Effector CD4-positive, alpha-beta T cell (primary cell): ENCODE data around the gene LRP1B.

ENCODE experiments used
- DNase-seq: peaks from one replicate; pipeline ENCODE4 v3.0.0-alpha.2; 2020

The LRP1B gene

GRCh38 chr2:141065042-141065441, 1065.8 kb downstream of the LRP1B start:
- DNase-seq, result no peak

GRCh38 chr2:141063406-141063805, 1067.4 kb downstream of the LRP1B start:
- no peak for DNase-seq

GRCh38 chr2:141062443-141062842, 1068.4 kb downstream of the LRP1B start:
- DNase-seq, result no peak

- DNase-seq, result no peak
Observed at GRCh38 chr2:141062031-141062430, 1068.8 kb downstream of the LRP1B start.

- no peak for DNase-seq
Observed at GRCh38 chr2:141058556-141058955, 1072.3 kb downstream of the LRP1B start.

GRCh38 chr2:141055531-141055930, 1075.3 kb downstream of the LRP1B start:
- no peak for DNase-seq

- DNase-seq, result no peak
Observed at GRCh38 chr2:141048951-141049350, 1081.9 kb downstream of the LRP1B start.

- no peak for DNase-seq
Observed at GRCh38 chr2:141041281-141041680, 1089.5 kb downstream of the LRP1B start.

GRCh38 chr2:141038341-141038740, 1092.5 kb downstream of the LRP1B start:
- DNase-seq, result no peak

- no peak for DNase-seq
Observed at GRCh38 chr2:141037361-141037760, 1093.5 kb downstream of the LRP1B start.

- no peak for DNase-seq
Observed at GRCh38 chr2:141035846-141036420, 1094.9 kb downstream of the LRP1B start.

GRCh38 chr2:141029428-141030078, 1101.3 kb downstream of the LRP1B start:
- no peak for DNase-seq

GRCh38 chr2:141027221-141027620, 1103.6 kb downstream of the LRP1B start:
- DNase-seq, result no peak

- DNase-seq, result no peak
Observed at GRCh38 chr2:141021611-141022010, 1109.2 kb downstream of the LRP1B start.

GRCh38 chr2:141021109-141021508, 1109.7 kb downstream of the LRP1B start:
- no peak for DNase-seq

GRCh38 chr2:141020346-141020745, 1110.5 kb downstream of the LRP1B start:
- DNase-seq, result no peak

- DNase-seq, result no peak
Observed at GRCh38 chr2:141015341-141016047, 1115.3 kb downstream of the LRP1B start.

GRCh38 chr2:141003967-141004657, 1126.7 kb downstream of the LRP1B start:
- no peak for DNase-seq

- no peak for DNase-seq
Observed at GRCh38 chr2:141001750-141002149, 1129.1 kb downstream of the LRP1B start.

- DNase-seq, result no peak
Observed at GRCh38 chr2:140998577-140998976, 1132.2 kb downstream of the LRP1B start.

- DNase-seq, result no peak
Observed at GRCh38 chr2:140998017-140998416, 1132.8 kb downstream of the LRP1B start.

- DNase-seq, result no peak
Observed at GRCh38 chr2:140994856-140995255, 1136.0 kb downstream of the LRP1B start.

- DNase-seq, result no peak
Observed at GRCh38 chr2:140990416-140990815, 1140.4 kb downstream of the LRP1B start.

GRCh38 chr2:140988597-140988996, 1142.2 kb downstream of the LRP1B start:
- DNase-seq, result no peak
